Measurements from ENCODE around the gene EIF4E3. TPM values are rescaled to one million over a fixed set of nuclear protein-coding genes. Genes with fewer than 3 reads are reported as not detected.

Gene EIF4E3
- total and polyA plus RNA-seq, 8 donors = 10.4 to 34.8 (median 13.3) TPM

DNA sequence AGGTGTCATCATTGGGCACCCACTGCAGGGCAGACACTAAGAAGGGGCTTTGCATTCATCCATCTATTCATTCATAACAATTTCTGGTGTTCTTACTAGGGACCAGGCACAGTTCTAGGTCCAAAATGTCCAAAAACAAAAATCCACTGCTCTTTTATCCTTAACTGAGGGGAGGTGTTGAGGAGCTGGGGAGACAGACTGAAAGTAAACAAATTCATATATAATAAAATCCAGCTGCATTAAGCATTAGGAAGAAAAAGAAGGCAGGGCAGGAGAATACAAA, 1.1 kb downstream of the EIF4E3 start:
- Histone ChIP-seq H3K36me3 (no peaks in the 10 kb centered on the region), H3K9me3 (no peaks in the 10 kb centered on the region), H3K4me3 (peak overlapping the region; percentile 72 to 82), H3K27me3 (no peaks in the 10 kb centered on the region), H3K27ac (peak overlapping the region in 1 of 2 donors; percentile 90), H3K4me1 (peaks cover 0 to 61% of the 10 kb centered on the region in 2 donors)
- no peak for DNase-seq
- ATAC-seq = no peak
- intact Hi-C loops (cut with DNase I) = loop anchor here in 1 of 2 donors (10.0 kb wide), 1 partner anchor 141 kb away; no protein-coding TSS in a partner anchor
- TF ChIP-seq, protein P1, sequence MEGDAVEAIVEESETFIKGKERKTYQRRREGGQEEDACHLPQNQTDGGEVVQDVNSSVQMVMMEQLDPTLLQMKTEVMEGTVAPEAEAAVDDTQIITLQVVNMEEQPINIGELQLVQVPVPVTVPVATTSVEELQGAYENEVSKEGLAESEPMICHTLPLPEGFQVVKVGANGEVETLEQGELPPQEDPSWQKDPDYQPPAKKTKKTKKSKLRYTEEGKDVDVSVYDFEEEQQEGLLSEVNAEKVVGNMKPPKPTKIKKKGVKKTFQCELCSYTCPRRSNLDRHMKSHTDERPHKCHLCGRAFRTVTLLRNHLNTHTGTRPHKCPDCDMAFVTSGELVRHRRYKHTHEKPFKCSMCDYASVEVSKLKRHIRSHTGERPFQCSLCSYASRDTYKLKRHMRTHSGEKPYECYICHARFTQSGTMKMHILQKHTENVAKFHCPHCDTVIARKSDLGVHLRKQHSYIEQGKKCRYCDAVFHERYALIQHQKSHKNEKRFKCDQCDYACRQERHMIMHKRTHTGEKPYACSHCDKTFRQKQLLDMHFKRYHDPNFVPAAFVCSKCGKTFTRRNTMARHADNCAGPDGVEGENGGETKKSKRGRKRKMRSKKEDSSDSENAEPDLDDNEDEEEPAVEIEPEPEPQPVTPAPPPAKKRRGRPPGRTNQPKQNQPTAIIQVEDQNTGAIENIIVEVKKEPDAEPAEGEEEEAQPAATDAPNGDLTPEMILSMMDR (IDR thresholded peaks at IDR 0.05) = no peak

DNA sequence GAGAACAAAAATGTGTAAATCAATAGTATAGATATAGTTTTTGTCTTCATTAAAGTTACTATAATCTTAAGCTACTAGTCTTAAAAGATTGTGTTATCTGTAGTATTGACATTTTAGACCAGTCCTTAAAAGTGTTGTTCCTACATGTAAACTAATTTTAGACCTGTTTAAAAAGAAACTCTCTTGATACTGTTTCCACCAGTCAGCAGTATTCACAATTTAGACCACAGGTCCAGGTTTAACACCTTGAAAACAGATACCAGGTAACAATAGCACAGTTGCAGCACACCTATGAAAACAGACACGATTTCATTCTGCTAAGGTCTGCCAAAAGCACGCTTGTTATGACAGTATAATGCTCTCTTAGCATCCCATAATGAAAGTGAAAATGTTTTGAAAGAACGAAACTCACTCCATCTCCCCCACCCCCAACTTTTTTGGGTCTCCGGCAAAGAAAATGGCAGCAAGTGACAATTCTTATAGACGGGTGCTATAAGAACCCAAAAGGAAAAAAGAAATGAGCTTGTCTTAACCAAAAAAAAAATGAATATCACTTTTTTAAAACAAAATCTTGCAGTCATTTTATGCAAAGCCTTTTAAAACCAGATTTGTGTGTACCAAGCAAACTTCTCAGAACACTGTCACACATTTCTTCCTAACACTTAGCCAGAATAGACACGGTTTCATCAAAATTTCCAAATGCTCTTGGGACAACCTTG, 1.6 kb downstream of the EIF4E3 start:
- TF ChIP-seq, protein P1 (IDR thresholded peaks at IDR 0.05) = no peak
- H3K4me3 ChIP-seq = peak overlapping the region in 1 of 2 donors; percentile 82
- no peaks in the 10 kb centered on the region for H3K27me3 ChIP-seq
- H3K9me3 ChIP-seq = no peaks in the 10 kb centered on the region
- intact Hi-C loops (cut with DNase I) = loop anchor here in 1 of 2 donors (10.0 kb wide), 1 partner anchor 141 kb away; no protein-coding TSS in a partner anchor
- DNase-seq = no peak
- no peak for ATAC-seq
- H3K4me1 ChIP-seq = peaks cover 0 to 65% of the 10 kb centered on the region in 2 donors
- H3K27ac ChIP-seq = peak overlapping the region in 1 of 2 donors; percentile 90
- H3K36me3 ChIP-seq = no peaks in the 10 kb centered on the region

DNA sequence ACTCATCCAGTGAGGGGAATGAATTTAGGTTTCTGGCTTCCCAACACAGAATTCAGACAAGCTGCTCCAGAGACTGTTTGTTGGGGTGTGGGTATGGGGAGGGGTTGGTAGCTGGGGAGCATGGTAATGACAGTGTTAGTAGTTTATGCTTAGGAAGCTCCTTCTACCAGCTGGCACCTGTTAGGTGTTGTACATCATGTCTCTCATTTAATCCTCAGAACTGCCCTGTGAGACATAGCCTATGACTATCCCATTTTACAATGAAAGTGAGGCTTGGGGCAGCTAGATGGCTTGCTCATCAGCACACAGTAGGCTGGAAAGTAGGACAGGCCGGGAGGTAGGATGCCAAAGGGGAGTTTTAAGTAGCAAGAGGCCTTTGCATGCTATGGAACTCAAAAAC, 2.5 kb downstream of the EIF4E3 start:
- TF ChIP-seq, protein P1 (IDR thresholded peaks at IDR 0.05) = no peak
- Histone ChIP-seq H3K9me3 (no peaks in the 10 kb centered on the region), H3K36me3 (no peaks in the 10 kb centered on the region), H3K4me1 (peaks cover 0 to 65% of the 10 kb centered on the region in 2 donors), H3K27ac (peak overlapping the region in 1 of 2 donors; percentile 63), H3K27me3 (no peaks in the 10 kb centered on the region), H3K4me3 (peak overlapping the region in 1 of 2 donors; percentile 82)
- ATAC-seq = no peak
- intact Hi-C loops (cut with DNase I) = loop anchor here in 1 of 2 donors (10.0 kb wide), 1 partner anchor 142 kb away; no protein-coding TSS in a partner anchor
- DNase-seq = no peak

DNA sequence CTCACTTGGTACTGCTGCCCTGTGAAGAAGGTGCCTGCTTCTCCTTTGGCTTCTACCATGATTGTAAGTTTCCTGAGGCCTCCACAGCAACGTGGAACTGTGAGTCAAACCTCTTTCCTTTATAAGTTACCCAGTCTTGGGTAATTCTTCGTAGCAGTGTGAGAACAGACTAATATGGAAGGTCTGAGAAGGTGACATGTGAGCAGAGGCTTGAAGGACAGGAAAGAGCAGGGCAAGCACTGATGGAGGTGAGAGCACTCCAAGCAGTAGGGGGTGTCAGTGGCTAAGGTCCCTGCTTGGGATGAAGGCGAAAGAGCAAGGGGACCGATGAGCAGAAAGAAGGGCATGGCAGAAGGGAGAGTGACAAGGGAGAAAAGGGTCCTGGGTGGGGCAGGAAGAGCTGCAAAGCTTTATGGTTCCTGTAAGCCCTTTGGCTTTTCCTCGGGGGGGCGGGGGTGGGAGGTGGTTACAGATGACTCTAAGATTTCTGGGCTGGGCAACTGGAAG, 3.5 kb downstream of the EIF4E3 start:
- no peak for ATAC-seq
- H3K27me3 ChIP-seq = no peaks in the 10 kb centered on the region
- TF ChIP-seq, protein P1 (IDR thresholded peaks at IDR 0.05) = no peak
- intact Hi-C loops (cut with DNase I) = loop anchor here in 1 of 2 donors (10.0 kb wide), 1 partner anchor 143 kb away; no protein-coding TSS in a partner anchor
- H3K9me3 ChIP-seq = no peaks in the 10 kb centered on the region
- DNase-seq = no peak
- no peak overlapping the region for H3K4me3 ChIP-seq
- H3K4me1 ChIP-seq = peaks cover 0 to 65% of the 10 kb centered on the region in 2 donors
- H3K27ac ChIP-seq = peak overlapping the region in 1 of 2 donors; percentile 63
- H3K36me3 ChIP-seq = no peaks in the 10 kb centered on the region

DNA sequence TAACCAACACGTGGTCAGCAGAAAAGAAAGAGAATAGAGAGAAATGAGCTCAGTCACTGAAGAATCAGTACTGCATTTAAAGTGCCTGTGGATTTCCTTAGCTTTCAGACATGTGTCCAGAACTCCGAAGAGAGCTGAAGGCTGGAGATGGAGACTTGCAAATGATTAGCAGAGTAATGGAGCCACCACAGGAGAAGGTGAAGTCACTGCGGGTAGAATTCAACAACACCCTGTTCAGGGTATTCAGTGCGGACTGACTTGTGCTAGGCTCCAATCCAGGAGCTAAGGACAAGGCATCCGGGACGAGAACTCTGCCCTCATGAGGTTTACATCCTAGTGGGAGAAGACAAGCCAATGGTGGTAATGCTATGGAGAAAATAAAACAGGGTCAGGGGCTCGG, 4.2 kb downstream of the EIF4E3 start:
- Histone ChIP-seq H3K9me3 (no peaks in the 10 kb centered on the region), H3K4me3 (no peak overlapping the region), H3K27me3 (no peaks in the 10 kb centered on the region), H3K36me3 (no peaks in the 10 kb centered on the region), H3K4me1 (peaks cover 0 to 60% of the 10 kb centered on the region in 2 donors), H3K27ac (peak overlapping the region in 1 of 2 donors; percentile 63)
- ATAC-seq (no peak), DNase-seq (no peak)
- TF ChIP-seq, protein P1 (IDR thresholded peaks at IDR 0.05) = no peak
- intact Hi-C loops (cut with DNase I) = loop anchor here in 1 of 2 donors (10.0 kb wide), 1 partner anchor 144 kb away; no protein-coding TSS in a partner anchor
